ENCODE results near the gene FCN1.
"Not testable (repeated sequence)": the region's sequence is repeated elsewhere in the genome, so short reads cannot be mapped to it uniquely, and the experiment has no call there.

DNA sequence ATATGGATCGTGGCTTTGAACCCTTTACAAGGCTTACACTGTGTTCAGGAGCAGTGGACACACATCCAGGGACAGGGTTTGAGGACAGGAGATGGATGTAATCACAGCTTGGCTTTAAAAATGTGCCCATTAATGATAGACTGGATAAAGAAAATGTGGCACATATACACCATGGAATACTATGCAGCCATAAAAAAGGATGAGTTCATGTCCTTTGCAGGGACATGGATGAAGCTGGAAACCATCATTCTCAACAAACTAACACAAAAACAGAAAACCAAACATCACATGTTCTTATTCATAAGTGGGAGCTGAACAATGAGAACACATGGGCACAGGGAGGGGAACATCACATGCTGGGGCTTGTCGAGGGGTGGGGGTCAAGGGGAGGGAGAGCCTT, 60.3 kb downstream of the FCN1 start:
- not testable (repeated sequence) for TF ChIP-seq POLR2A (IDR thresholded peaks at IDR 0.05; ENCODE audit: extremely low read depth, insufficient read length); CTCF (IDR thresholded peaks at IDR 0.05; ENCODE audit: low read depth, low read length); MYC (IDR thresholded peaks at IDR 0.05; ENCODE audit: low read depth, low read length)
- TF ChIP-seq, protein P1, sequence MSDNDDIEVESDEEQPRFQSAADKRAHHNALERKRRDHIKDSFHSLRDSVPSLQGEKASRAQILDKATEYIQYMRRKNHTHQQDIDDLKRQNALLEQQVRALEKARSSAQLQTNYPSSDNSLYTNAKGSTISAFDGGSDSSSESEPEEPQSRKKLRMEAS (IDR thresholded peaks at IDR 0.05; ENCODE audit: low read depth, low read length), result not testable (repeated sequence)

Measured in NB4 (cell line).